ENCODE results near the gene TMEM266.

- TF ChIP-seq EP300 (IDR thresholded peaks at IDR 0.05), result no peak
- TF ChIP-seq, protein P1, sequence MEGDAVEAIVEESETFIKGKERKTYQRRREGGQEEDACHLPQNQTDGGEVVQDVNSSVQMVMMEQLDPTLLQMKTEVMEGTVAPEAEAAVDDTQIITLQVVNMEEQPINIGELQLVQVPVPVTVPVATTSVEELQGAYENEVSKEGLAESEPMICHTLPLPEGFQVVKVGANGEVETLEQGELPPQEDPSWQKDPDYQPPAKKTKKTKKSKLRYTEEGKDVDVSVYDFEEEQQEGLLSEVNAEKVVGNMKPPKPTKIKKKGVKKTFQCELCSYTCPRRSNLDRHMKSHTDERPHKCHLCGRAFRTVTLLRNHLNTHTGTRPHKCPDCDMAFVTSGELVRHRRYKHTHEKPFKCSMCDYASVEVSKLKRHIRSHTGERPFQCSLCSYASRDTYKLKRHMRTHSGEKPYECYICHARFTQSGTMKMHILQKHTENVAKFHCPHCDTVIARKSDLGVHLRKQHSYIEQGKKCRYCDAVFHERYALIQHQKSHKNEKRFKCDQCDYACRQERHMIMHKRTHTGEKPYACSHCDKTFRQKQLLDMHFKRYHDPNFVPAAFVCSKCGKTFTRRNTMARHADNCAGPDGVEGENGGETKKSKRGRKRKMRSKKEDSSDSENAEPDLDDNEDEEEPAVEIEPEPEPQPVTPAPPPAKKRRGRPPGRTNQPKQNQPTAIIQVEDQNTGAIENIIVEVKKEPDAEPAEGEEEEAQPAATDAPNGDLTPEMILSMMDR (IDR thresholded peaks at IDR 0.05), result no peak
- no peak for TF ChIP-seq POLR2A (IDR thresholded peaks at IDR 0.05)
Measured at GRCh38 chr15:76169018-76169417, 109.2 kb downstream of the TMEM266 start.

All from upper lobe of left lung (tissue), 4 donors.